ENCODE data around the gene TEX22. TPM values are rescaled to one million over a fixed set of nuclear protein-coding genes. Genes with fewer than 3 reads are reported as not detected.

Gene TEX22
- total RNA-seq, 1 donor from 2014 or later = not detected

GRCh38 chr14:105436402-105436801 is 38.1 kb downstream of the TEX22 start:
- intact Hi-C loops (cut with DNase I) = no loop called here
- peaks cover 0 to 12% of the 10 kb centered on the region in 2 donors for H3K36me3 ChIP-seq
- H3K27me3 ChIP-seq = no peaks in the 10 kb centered on the region
- no peak overlapping the region for H3K4me3 ChIP-seq
- H3K9me3 ChIP-seq = no peaks in the 10 kb centered on the region
- TF ChIP-seq CTCF (IDR thresholded peaks at IDR 0.05) = no peak
- DNase-seq (ENCODE audit: low spot score in 2 of 2) = no peak
- no peak overlapping the region for H3K27ac ChIP-seq
- H3K4me1 ChIP-seq = peaks cover 0 to 2% of the 10 kb centered on the region in 2 donors

GRCh38 chr14:105436891-105437722 is 38.8 kb downstream of the TEX22 start:
- no peak overlapping the region for H3K4me3 ChIP-seq

GRCh38 chr14:105437723-105438500 is 39.6 kb downstream of the TEX22 start:
- no peaks in the 10 kb centered on the region for H3K27me3 ChIP-seq
- no peak overlapping the region for H3K4me3 ChIP-seq
- no peak for DNase-seq (ENCODE audit: low spot score in 2 of 2)
- peaks cover 0 to 2% of the 10 kb centered on the region in 2 donors for H3K4me1 ChIP-seq
- no peak for TF ChIP-seq CTCF (IDR thresholded peaks at IDR 0.05)
- no peak overlapping the region for H3K27ac ChIP-seq
- intact Hi-C loops (cut with DNase I) = no loop called here
- H3K9me3 ChIP-seq = no peaks in the 10 kb centered on the region
- H3K36me3 ChIP-seq = peaks cover 4 to 18% of the 10 kb centered on the region in 2 donors

More at GRCh38 chr14:105436891-105437722, 38.8 kb downstream of the TEX22 start:
- peaks cover 0 to 2% of the 10 kb centered on the region in 2 donors for H3K4me1 ChIP-seq
- no peak for DNase-seq (ENCODE audit: low spot score in 2 of 2)
- intact Hi-C loops (cut with DNase I) = no loop called here
- H3K27me3 ChIP-seq = no peaks in the 10 kb centered on the region
- no peaks in the 10 kb centered on the region for H3K9me3 ChIP-seq
- no peak for TF ChIP-seq CTCF (IDR thresholded peaks at IDR 0.05)
- H3K36me3 ChIP-seq = peaks cover 0 to 12% of the 10 kb centered on the region in 2 donors
- H3K27ac ChIP-seq = no peak overlapping the region

GRCh38 chr14:105439179-105439578 is 40.8 kb downstream of the TEX22 start:
- Histone ChIP-seq H3K36me3 (peaks cover 4 to 19% of the 10 kb centered on the region in 2 donors), H3K4me1 (peaks cover 0 to 2% of the 10 kb centered on the region in 2 donors), H3K9me3 (no peaks in the 10 kb centered on the region), H3K27me3 (no peaks in the 10 kb centered on the region), H3K27ac (no peak overlapping the region), H3K4me3 (no peak overlapping the region)
- no peak for TF ChIP-seq CTCF (IDR thresholded peaks at IDR 0.05)
- intact Hi-C loops (cut with DNase I) = no loop called here
- no peak for DNase-seq (ENCODE audit: low spot score in 2 of 2)

GRCh38 chr14:105439710-105440553 is 41.6 kb downstream of the TEX22 start:
- no peak overlapping the region for H3K27ac ChIP-seq
- H3K9me3 ChIP-seq = no peaks in the 10 kb centered on the region
- TF ChIP-seq CTCF (IDR thresholded peaks at IDR 0.05) = no peak
- intact Hi-C loops (cut with DNase I) = no loop called here
- no peak overlapping the region for H3K4me3 ChIP-seq
- DNase-seq (ENCODE audit: low spot score in 2 of 2) = no peak
- H3K36me3 ChIP-seq = peaks cover 4 to 19% of the 10 kb centered on the region in 2 donors
- no peaks in the 10 kb centered on the region for H3K27me3 ChIP-seq
- H3K4me1 ChIP-seq = peaks cover 0 to 2% of the 10 kb centered on the region in 2 donors

All from ascending aorta (tissue), 2 donors.